ENCODE measurements around the gene MATN4. TPM values are rescaled to one million over a fixed set of nuclear protein-coding genes. Genes with fewer than 3 reads are reported as not detected.

The MATN4 gene
- total RNA-seq, 6 experiments from 2014 or later = not detected

DNA sequence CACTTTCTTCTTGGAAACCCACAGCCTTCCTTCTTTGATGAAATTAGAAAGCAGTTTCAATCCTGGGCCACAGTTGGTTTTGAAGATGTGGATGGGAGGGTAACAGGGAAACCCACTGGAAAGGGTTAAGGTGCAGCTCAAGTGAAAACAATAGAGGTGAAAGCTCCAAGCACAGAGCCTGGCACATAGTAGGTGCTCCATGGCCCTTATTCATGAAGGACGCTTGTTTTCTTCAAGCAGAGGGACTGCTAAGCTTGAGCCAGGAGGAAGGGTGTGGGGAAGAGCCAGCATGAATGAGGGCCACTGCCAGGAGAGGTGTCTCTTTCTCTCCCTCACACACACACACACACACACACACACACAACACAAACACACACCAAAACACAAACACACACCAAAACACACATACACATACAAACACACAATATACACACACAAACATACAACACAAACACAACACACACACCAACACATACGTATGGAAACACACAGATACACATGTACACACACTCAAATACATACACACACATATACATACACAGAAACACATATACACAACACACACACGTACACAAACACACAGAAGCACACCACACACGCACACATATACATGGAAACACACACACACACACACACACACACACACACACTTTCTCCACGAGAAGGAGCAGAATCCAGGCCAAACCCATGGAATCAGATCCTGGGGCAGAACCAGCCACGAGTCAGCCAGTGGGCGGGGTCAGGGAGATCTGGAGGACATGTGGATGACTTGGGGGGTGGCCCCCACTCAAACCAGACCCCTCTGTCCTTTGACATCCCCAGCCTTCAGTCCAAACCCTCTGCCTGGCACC lies 25.2 kb downstream of the MATN4 start:
- no peak overlapping the region for H3K4me3 Mint-ChIP-seq
- no peak for DNase-seq
- H3K9me3 Mint-ChIP-seq = no peaks in the 10 kb centered on the region
- H3K36me3 Mint-ChIP-seq (ENCODE audit: low read depth) = no peaks in the 10 kb centered on the region
- peaks cover 19% of the 10 kb centered on the region for H3K27me3 Mint-ChIP-seq (ENCODE audit: insufficient read depth)
- TF ChIP-seq, protein P1, sequence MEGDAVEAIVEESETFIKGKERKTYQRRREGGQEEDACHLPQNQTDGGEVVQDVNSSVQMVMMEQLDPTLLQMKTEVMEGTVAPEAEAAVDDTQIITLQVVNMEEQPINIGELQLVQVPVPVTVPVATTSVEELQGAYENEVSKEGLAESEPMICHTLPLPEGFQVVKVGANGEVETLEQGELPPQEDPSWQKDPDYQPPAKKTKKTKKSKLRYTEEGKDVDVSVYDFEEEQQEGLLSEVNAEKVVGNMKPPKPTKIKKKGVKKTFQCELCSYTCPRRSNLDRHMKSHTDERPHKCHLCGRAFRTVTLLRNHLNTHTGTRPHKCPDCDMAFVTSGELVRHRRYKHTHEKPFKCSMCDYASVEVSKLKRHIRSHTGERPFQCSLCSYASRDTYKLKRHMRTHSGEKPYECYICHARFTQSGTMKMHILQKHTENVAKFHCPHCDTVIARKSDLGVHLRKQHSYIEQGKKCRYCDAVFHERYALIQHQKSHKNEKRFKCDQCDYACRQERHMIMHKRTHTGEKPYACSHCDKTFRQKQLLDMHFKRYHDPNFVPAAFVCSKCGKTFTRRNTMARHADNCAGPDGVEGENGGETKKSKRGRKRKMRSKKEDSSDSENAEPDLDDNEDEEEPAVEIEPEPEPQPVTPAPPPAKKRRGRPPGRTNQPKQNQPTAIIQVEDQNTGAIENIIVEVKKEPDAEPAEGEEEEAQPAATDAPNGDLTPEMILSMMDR (IDR thresholded peaks at IDR 0.05) = no peak
- H3K27ac Mint-ChIP-seq = no peak overlapping the region
- peaks cover 6% of the 10 kb centered on the region for H3K4me1 Mint-ChIP-seq (ENCODE audit: low read depth)

DNA sequence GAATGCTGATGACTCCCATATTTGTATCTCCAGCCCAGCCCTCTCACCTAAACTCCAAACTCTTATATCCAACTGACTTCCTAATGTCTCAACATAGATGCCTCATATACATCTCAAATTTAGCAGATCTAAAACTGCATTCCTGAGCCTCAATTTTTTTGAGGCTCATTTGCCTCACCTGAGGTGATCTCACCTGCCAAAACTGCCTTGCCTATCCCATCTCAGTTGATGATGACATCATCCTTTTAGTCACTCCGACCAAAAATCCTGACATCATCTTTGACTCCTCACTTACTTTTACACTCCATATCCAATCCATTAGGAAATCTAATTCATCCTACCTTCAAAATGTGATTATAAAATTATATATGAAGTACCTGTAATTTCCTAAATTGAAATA lies 28.1 kb downstream of the MATN4 start:
- TF ChIP-seq, protein P1 (IDR thresholded peaks at IDR 0.05) = no peak
- no peak overlapping the region for H3K27ac Mint-ChIP-seq
- no peak for DNase-seq
- H3K4me1 Mint-ChIP-seq (ENCODE audit: low read depth) = peaks cover 6% of the 10 kb centered on the region
- no peaks in the 10 kb centered on the region for H3K36me3 Mint-ChIP-seq (ENCODE audit: low read depth)
- no peak overlapping the region for H3K4me3 Mint-ChIP-seq
- no peaks in the 10 kb centered on the region for H3K9me3 Mint-ChIP-seq
- H3K27me3 Mint-ChIP-seq (ENCODE audit: insufficient read depth) = peaks cover 23% of the 10 kb centered on the region

DNA sequence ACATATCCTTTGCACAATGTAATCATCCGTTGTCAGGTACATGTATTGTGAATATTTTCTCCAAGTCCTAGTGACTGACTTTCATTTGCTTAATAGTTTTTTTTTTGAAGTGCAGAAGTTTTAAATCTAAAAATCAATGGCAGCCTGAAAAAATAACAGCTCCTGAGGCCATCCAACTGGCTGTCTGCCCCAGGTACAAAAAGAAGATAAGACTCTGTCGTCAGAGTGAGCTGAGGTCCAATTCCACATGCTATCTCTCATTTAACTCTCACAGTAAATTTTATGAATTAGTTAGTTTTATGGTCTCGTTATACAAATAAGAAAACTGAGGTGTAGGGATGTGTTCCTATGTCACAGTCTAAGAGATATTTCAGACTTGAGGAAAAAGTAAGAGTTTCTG lies 32.8 kb downstream of the MATN4 start:
- Mint-ChIP-seq H3K36me3 (ENCODE audit: low read depth) (no peaks in the 10 kb centered on the region), H3K4me1 (ENCODE audit: low read depth) (no peaks in the 10 kb centered on the region), H3K4me3 (no peak overlapping the region), H3K9me3 (no peaks in the 10 kb centered on the region), H3K27ac (no peak overlapping the region), H3K27me3 (ENCODE audit: insufficient read depth) (peaks cover 28% of the 10 kb centered on the region)
- TF ChIP-seq, protein P1 (IDR thresholded peaks at IDR 0.05) = no peak
- no peak for DNase-seq

DNA sequence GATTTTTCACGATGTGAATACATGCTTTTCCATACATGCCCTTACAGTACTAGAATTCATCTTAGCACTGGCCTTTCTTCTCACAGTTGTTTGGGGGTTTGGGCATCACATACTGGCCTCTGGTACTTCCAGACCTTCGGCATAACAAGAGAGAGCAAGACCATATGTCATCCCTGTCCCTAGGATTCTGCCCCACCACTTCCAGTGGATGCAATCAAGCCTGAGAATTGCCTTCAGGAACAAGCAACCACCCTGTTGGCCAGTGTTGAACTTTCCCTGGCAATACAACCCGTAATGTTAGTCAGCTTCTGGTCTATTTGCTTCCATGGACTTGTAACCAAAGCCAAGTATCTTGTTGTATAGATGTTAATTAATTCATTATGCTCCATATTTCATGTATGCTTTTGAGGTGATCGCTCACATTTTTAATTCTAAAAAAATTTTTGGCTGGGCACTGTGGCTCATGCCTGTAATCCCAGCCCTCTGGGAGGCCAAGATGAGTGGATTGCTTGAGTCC lies 38.3 kb downstream of the MATN4 start:
- no peak overlapping the region for H3K27ac Mint-ChIP-seq
- no peaks in the 10 kb centered on the region for H3K36me3 Mint-ChIP-seq (ENCODE audit: low read depth)
- DNase-seq = no peak
- peaks cover 26% of the 10 kb centered on the region for H3K27me3 Mint-ChIP-seq (ENCODE audit: insufficient read depth)
- TF ChIP-seq, protein P1 (IDR thresholded peaks at IDR 0.05) = no peak
- no peaks in the 10 kb centered on the region for H3K4me1 Mint-ChIP-seq (ENCODE audit: low read depth)
- H3K4me3 Mint-ChIP-seq = no peak overlapping the region
- no peaks in the 10 kb centered on the region for H3K9me3 Mint-ChIP-seq

DNA sequence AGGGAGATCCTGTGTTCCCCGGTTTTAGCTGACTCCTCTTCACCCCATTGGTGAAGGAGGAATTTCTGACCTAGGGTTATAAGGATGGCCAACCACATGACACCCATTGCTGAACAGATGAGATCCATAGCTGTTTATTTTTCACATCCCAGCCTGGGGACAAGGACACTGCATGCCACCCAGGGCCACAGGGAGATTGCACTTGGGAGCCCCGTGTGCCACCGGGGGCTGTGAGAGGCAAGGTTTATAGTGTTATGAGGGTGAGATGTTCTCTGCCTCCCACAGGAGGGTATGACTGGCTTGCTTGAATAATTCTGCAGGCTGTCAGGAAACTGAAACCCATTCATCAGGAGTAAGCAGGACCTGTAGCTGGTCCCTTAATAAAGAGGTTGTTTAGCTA lies 39.0 kb downstream of the MATN4 start:
- DNase-seq = no peak
- H3K4me3 Mint-ChIP-seq = no peak overlapping the region
- H3K36me3 Mint-ChIP-seq (ENCODE audit: low read depth) = no peaks in the 10 kb centered on the region
- H3K27me3 Mint-ChIP-seq (ENCODE audit: insufficient read depth) = peaks cover 26% of the 10 kb centered on the region
- no peaks in the 10 kb centered on the region for H3K4me1 Mint-ChIP-seq (ENCODE audit: low read depth)
- H3K27ac Mint-ChIP-seq = no peak overlapping the region
- TF ChIP-seq, protein P1 (IDR thresholded peaks at IDR 0.05) = no peak
- H3K9me3 Mint-ChIP-seq = no peaks in the 10 kb centered on the region

Data from HFFc6 (cell line).